Fibroblast of villous mesenchyme (primary cell): ENCODE data around the gene OPRL1. TPM values are rescaled to one million over a fixed set of nuclear protein-coding genes. Genes with fewer than 3 reads are reported as not detected.

ENCODE experiments used
- DNase-seq: peaks from one replicate; pipeline ENCODE4 v3.0.0-alpha.2; 2010; ENCODE audit warnings: low read depth
- H3K4me3 ChIP-seq: 2 replicates; pipeline ENCODE4 v1.5.1; 2011; ENCODE audit warnings: low read depth, mild to moderate bottlenecking, low read length
- CTCF ChIP-seq: IDR thresholded peaks from 2 replicates; pipeline ENCODE4 v1.5.1; 2012; ENCODE audit warnings: low read depth, mild to moderate bottlenecking, low read length; ENCODE audit not compliant: insufficient read depth
- total RNA-seq: library from RNA; depleted of rRNA; stranded (reverse); fragments of >200 nt; gene quantifications from 2 replicates; pipeline ENCODE4 v1.2.3, GENCODE V29; 2012

Gene OPRL1
- total RNA-seq, 1 donor = 1.7 TPM

- TF ChIP-seq CTCF = peak; percentile 72
- peak; percentile 79 for DNase-seq
- peak overlapping the region; percentile 56 for H3K4me3 ChIP-seq
Observed at GRCh38 chr20:64038565-64039292, 41.2 kb upstream of the OPRL1 start.

GRCh38 chr20:64039293-64040160 lies 40.4 kb upstream of the OPRL1 start:
- no peak for DNase-seq
- peak overlapping the region; percentile 56 for H3K4me3 ChIP-seq
- no peak for TF ChIP-seq CTCF

- no peak overlapping the region for H3K4me3 ChIP-seq
- DNase-seq = no peak
- no peak for TF ChIP-seq CTCF
Observed at GRCh38 chr20:64040231-64041039, 39.4 kb upstream of the OPRL1 start.

- no peak for TF ChIP-seq CTCF
- DNase-seq = peak; percentile 33
- H3K4me3 ChIP-seq = peak overlapping the region; percentile 50
Observed at GRCh38 chr20:64041040-64041780, 38.7 kb upstream of the OPRL1 start.

GRCh38 chr20:64041781-64042053 lies 38.2 kb upstream of the OPRL1 start:
- no peak for TF ChIP-seq CTCF
- H3K4me3 ChIP-seq = peak overlapping the region; percentile 50
- no peak for DNase-seq
